ENCODE measurements around the gene RIMS1.

RIMS1 gene

DNA sequence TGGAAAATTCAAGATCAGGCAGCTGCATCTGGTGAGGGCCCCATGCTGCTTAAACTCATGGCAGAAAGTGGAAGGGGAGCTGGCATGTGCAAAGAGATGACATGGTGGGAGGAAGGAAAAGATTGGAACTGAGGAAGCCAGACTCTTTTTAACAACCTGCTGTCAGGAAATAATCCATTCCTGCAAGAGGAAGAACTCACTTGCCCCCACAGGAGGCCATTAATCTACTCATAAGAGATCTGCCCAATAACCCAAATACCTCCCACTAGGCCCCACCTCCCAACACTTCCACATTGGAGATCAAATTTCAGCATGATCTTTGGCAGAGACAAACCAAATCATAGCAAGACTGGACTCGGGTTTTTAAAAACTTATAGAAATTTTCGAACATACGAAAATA, 535.0 kb downstream of the RIMS1 start:
- DNase-seq = no peak

DNA sequence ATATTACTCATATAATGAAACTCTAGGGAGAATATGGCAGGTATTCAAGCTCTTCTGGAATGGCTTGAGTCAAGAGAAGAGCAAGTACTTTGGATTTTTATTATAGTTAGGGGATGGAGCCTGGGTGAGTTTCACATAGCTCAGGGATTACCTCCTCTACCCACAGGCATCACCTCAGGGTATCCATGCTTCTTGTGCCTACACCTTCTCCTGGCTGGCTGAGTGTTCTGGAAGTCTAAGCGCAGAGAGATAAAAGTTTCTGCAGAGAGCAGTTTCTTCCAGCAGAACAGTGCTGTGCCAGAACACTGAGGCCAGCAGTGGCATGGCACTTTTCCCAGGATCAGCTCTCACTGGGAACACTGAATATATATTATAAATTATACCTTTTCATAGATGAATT, 535.8 kb downstream of the RIMS1 start:
- no peak for DNase-seq

DNA sequence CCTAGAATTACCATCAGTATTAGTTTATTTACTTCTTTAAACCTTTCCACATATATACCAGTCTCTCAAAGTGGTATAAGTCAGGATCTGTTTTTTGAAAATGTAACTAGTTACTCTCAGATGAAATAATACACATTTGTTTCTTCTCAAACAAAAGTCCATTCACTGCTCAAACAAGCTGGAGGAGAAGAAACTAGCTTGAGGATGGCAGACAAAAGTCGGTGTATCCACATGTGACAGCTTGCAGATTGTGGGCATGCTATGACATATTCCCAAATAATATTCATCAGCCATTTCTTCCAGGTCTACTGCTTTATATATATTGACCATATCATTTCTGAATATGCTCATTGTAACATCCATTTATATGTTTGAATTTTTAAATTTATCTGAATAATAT, 538.1 kb downstream of the RIMS1 start:
- no peak for DNase-seq

DNA sequence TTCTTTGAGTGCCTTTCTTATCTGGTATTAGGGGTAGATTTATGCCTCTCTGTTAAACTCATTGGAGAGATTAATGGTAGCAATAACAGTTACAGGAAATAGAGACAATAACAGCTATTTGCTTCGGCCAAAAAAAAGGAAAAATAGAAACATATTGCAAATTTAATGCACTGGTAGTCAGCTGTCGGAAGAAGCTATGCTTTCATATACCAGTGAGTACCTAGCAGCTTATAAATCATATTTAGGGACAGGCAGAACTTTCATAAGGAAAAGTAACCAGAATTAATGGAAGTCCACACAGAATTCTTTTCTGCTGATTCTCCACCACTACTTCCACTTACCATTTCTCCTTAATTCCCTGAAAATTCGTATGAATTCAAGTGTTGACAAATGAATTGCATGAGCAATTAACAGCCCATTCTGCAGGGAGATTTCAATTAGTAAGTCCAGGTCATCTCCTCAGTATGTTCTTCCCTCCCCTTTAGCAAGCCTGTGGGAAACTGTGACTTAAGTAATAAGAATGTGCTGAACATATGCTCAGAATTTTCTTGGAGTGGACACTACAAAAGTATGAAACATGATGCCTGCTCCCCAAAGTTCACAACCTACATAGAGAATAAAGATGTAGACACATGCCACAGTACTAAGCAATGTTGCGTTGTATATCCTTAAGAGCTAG, 538.8 kb downstream of the RIMS1 start:
- no peak for DNase-seq

- DNase-seq = no peak
These were observed 554.3 kb downstream of the RIMS1 start for GRCh38 chr6:72440611-72441010.

DNA sequence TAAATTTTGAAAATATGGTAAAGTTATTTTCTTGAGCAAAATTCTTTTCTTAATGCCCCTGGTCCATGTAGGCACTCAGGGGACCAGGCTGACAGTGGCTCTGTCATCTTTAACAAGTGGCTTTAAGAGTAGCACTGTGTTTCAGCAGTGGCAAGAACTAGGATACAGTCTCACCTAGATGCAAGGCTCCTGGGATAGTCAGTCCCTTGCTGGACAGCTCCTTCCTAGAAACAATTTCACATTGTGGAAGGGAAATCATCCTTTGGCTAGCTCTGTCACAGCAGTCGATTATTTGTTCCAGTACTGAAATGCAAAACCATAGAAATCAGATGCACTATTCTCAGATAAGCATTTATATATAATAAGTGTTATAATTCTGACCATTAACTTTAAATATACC, 560.1 kb downstream of the RIMS1 start:
- DNase-seq = no peak
